CD14-positive monocyte (primary cell): ENCODE data around the gene NPLOC4. TPM values are rescaled to one million over a fixed set of nuclear protein-coding genes. Genes with fewer than 3 reads are reported as not detected.

Experiments
- DNase-seq, 3 donors: peaks; one replicate each; pipeline ENCODE4 v3.0.0-alpha.2; 2011 to 2022
- H2AFZ ChIP-seq: 2 replicates; pipeline ENCODE4 v1.6.0; 2012; ENCODE audit warnings: mild to moderate bottlenecking, low read depth, low read length, inconsistent platforms; ENCODE audit not compliant: insufficient read depth, poor library complexity, severe bottlenecking
- H3K27ac ChIP-seq, 2 donors: 1 replicate in 1 of 2; 2 replicates in 1 of 2; pipeline ENCODE4 v1.5.1; 2012 to 2013; ENCODE audit warnings: low read length in 2 of 2, control low read depth in 1 of 2, inconsistent platforms in 1 of 2, low read depth in 1 of 2, mild to moderate bottlenecking in 1 of 2
- H3K27me3 ChIP-seq, 2 donors: one replicate each; pipeline versions ENCODE4 v1.6.0 to v1.6.1; 2011 to 2013; ENCODE audit warnings: low read length in 2 of 2; ENCODE audit not compliant: control insufficient read depth in 2 of 2, insufficient read depth in 2 of 2
- H3K36me3 ChIP-seq, 2 donors: replicated peaks in 1 of 2; 1 replicate in 1 of 2; 2 replicates in 1 of 2; pipeline versions ENCODE4 v1.5.1 to v1.6.1; 2012 to 2013; ENCODE audit warnings: low read length in 2 of 2, control low read depth in 1 of 2, inconsistent platforms in 1 of 2, mild to moderate bottlenecking in 1 of 2; ENCODE audit not compliant: insufficient read depth in 2 of 2, control insufficient read depth in 1 of 2
- H3K4me1 ChIP-seq, 2 donors: 1 replicate in 1 of 2; 2 replicates in 1 of 2; pipeline versions ENCODE4 v1.5.1 to v1.6.1; 2012 to 2013; ENCODE audit warnings: low read length in 2 of 2, control low read depth in 1 of 2, inconsistent platforms in 1 of 2, mild to moderate bottlenecking in 1 of 2, moderate library complexity in 1 of 2; ENCODE audit not compliant: insufficient read depth in 2 of 2, control insufficient read depth in 1 of 2
- H3K4me2 ChIP-seq: replicated peaks from 2 replicates; pipeline ENCODE3; 2012; ENCODE audit warnings: low read length, moderate library complexity, mild to moderate bottlenecking; ENCODE audit not compliant: poor library complexity, severe bottlenecking; ENCODE audit errors: extremely low read depth
- H3K4me3 ChIP-seq, 3 experiments: fragments of 200-600 bp in 1 of 3; sonication (generic) in 1 of 3; replicated peaks in 1 of 3; 1 replicate in 2 of 3; 2 replicates in 1 of 3; pipeline ENCODE4 v1.5.1; 2011 to 2013; ENCODE audit warnings: low read length in 3 of 3, mild to moderate bottlenecking in 3 of 3, control low read depth in 2 of 3, low read depth in 2 of 3, inconsistent platforms in 1 of 3, moderate library complexity in 1 of 3
- H3K79me2 ChIP-seq: 2 replicates; pipeline ENCODE4 v1.6.0; 2012; ENCODE audit warnings: mild to moderate bottlenecking, control low read depth, inconsistent platforms, low read length, moderate library complexity; ENCODE audit not compliant: insufficient read depth
- H3K9ac ChIP-seq: 2 replicates; pipeline ENCODE4 v1.6.0; 2017; ENCODE audit warnings: low read length, mild to moderate bottlenecking; ENCODE audit not compliant: insufficient read depth, poor library complexity, severe bottlenecking
- H3K9me3 ChIP-seq, 2 donors: replicated peaks in 1 of 2; 1 replicate in 1 of 2; 2 replicates in 1 of 2; pipeline versions ENCODE4 v1.5.1 to v1.6.1; 2012 to 2013; ENCODE audit warnings: low read length in 2 of 2, control low read depth in 1 of 2; ENCODE audit not compliant: control insufficient read depth in 1 of 2, insufficient read depth in 1 of 2
- H4K20me1 ChIP-seq: 2 replicates; pipeline ENCODE4 v1.6.0; 2012; ENCODE audit warnings: mild to moderate bottlenecking, low read length, control low read depth, moderate library complexity; ENCODE audit not compliant: insufficient read depth
- H3K27ac Mint-ChIP-seq, 7 donors: one replicate each; pipeline ENCODE4 v1.8.0; 2020; ENCODE audit warnings: mild to moderate bottlenecking in 7 of 7, mixed read lengths in 7 of 7, moderate library complexity in 6 of 7, inconsistent platforms in 2 of 7
- H3K27me3 Mint-ChIP-seq, 3 donors: one replicate each; pipeline ENCODE4 v1.8.0; 2021 to 2022; ENCODE audit warnings: low read depth in 3 of 3, mild to moderate bottlenecking in 3 of 3, mixed read lengths in 3 of 3, moderate library complexity in 3 of 3, inconsistent platforms in 1 of 3
- H3K36me3 Mint-ChIP-seq, 2 donors: one replicate each; pipeline ENCODE4 v1.8.0; 2020; ENCODE audit warnings: mixed read lengths in 2 of 2, inconsistent platforms in 1 of 2, mild to moderate bottlenecking in 1 of 2
- H3K4me1 Mint-ChIP-seq: one replicate; pipeline ENCODE4 v1.8.0; 2020; ENCODE audit warnings: mild to moderate bottlenecking, mixed read lengths
- H3K4me3 Mint-ChIP-seq, 2 donors: one replicate each; pipeline ENCODE4 v1.8.0; 2020; ENCODE audit warnings: mild to moderate bottlenecking in 2 of 2, mixed read lengths in 2 of 2, moderate library complexity in 1 of 2
- H3K9me3 Mint-ChIP-seq, 7 donors: one replicate each; pipeline ENCODE4 v1.8.0; 2020 to 2022; ENCODE audit warnings: mixed read lengths in 7 of 7, mild to moderate bottlenecking in 6 of 7, moderate library complexity in 6 of 7, inconsistent platforms in 2 of 7
- CTCF ChIP-seq: fragments of 200-600 bp; IDR thresholded peaks from one replicate; pipeline ENCODE4 v1.8.0; 2022; ENCODE audit warnings: antibody characterized with exemption, mild to moderate bottlenecking
- WGBS: methylation state at CpG from one replicate; pipeline ENCODE4 v1.1.5; 2013; ENCODE audit warnings: missing lambda C conversion rate; ENCODE audit not compliant: insufficient coverage; 5-methylcytosine and 5-hydroxymethylcytosine counted together
- intact Hi-C, 2 donors: fragments of 100-400 bp; cut with micrococcal nuclease; formaldehyde crosslinking; loops; one replicate each; pipeline versions ENCODE4 v1.15.0 to v1.15.1; 2023
- polyA plus RNA-seq, 3 donors: library from polyadenylated mRNA; depleted of rRNA in 1 of 3; unstranded in 2 of 3; stranded (reverse) in 1 of 3; fragments of 300-500 nt in 2 of 3; fragments of >200 nt in 1 of 3; fragmentation: Illumina TruSeq in 2 of 3; gene quantifications; 1 replicate in 2 of 3; 2 replicates in 1 of 3; pipeline ENCODE4 v1.2.3, GENCODE V29; 2012 to 2021

NPLOC4 gene
- polyA plus RNA-seq, 3 donors: 92.1 to 112 (median 106) TPM

GRCh38 chr17:81538651-81539570 lies 98.0 kb downstream of the NPLOC4 start:
- Histone ChIP-seq H2AFZ (no peak overlapping the region), H3K9ac (no peak overlapping the region), H3K9me3 (peaks cover 0 to 16% of the 10 kb centered on the region in 2 donors), H3K79me2 (no peaks in the 10 kb centered on the region), H3K36me3 (peaks cover 49 to 58% of the 10 kb centered on the region in 2 donors), H3K27me3 (peaks cover 9 to 36% of the 10 kb centered on the region in 2 donors), H3K4me3 (no peak overlapping the region), H3K27ac (no peak overlapping the region), H3K4me2 (no peak overlapping the region), H3K4me1 (peaks cover 7 to 12% of the 10 kb centered on the region in 2 donors), H4K20me1 (peaks cover 13% of the 10 kb centered on the region)
- intact Hi-C loops: loop anchor here in 1 of 2 donors (5.0 kb wide), 1 partner anchor 282 kb away; no protein-coding TSS in a partner anchor
- Mint-ChIP-seq H3K27ac (no peak overlapping the region), H3K9me3 (peaks cover 0 to 6% (median 2%) of the 10 kb centered on the region in 7 donors), H3K36me3 (peaks cover 36 to 59% of the 10 kb centered on the region in 2 donors), H3K4me3 (peak overlapping the region in 1 of 2 donors; percentile 63), H3K4me1 (peaks cover 9% of the 10 kb centered on the region), H3K27me3 (peaks cover 30 to 43% (median 37%) of the 10 kb centered on the region in 3 donors)
- WGBS: 96% methylated on average over 24 of the region's 26 CpGs
- DNase-seq: no peak
- TF ChIP-seq CTCF: no peak

GRCh38 chr17:81537856-81538555 lies 98.9 kb downstream of the NPLOC4 start:
- Histone ChIP-seq H2AFZ (no peak overlapping the region), H3K27me3 (peaks cover 9 to 46% of the 10 kb centered on the region in 2 donors), H3K4me3 (no peak overlapping the region), H3K9ac (no peak overlapping the region), H3K4me1 (peaks cover 7 to 12% of the 10 kb centered on the region in 2 donors), H3K27ac (no peak overlapping the region), H3K36me3 (peaks cover 40 to 49% of the 10 kb centered on the region in 2 donors), H4K20me1 (peaks cover 13% of the 10 kb centered on the region), H3K79me2 (no peaks in the 10 kb centered on the region), H3K9me3 (peaks cover 0 to 16% of the 10 kb centered on the region in 2 donors), H3K4me2 (no peak overlapping the region)
- H3K4me3 Mint-ChIP-seq: peak overlapping the region in 1 of 2 donors; percentile 63
- H3K4me1 Mint-ChIP-seq: peaks cover 11% of the 10 kb centered on the region
- no peak overlapping the region for H3K27ac Mint-ChIP-seq
- TF ChIP-seq CTCF: peak; percentile 58
- H3K9me3 Mint-ChIP-seq: peaks cover 0 to 6% (median 2%) of the 10 kb centered on the region in 7 donors
- peaks cover 29 to 50% of the 10 kb centered on the region in 2 donors for H3K36me3 Mint-ChIP-seq
- WGBS: 86% methylated on average over 22 of the region's 26 CpGs
- DNase-seq: no peak
- peaks cover 35 to 52% (median 41%) of the 10 kb centered on the region in 3 donors for H3K27me3 Mint-ChIP-seq
- intact Hi-C loops: loop anchor here (1.0 to 5.0 kb wide), 2 partner anchors 281 to 285 kb away; no protein-coding TSS in a partner anchor
